NCI-H2196 (cell line): ENCODE data around the gene BIRC6.
"Not testable (repeated sequence)": the region's sequence is repeated elsewhere in the genome, so short reads cannot be mapped to it uniquely, and the experiment has no call there.

Source experiments
- DNase-seq: peaks from one replicate; lab custom pipeline; 2025; ENCODE audit not compliant: unreplicated experiment; lab: John Stamatoyannopoulos, UW

BIRC6 gene

DNA sequence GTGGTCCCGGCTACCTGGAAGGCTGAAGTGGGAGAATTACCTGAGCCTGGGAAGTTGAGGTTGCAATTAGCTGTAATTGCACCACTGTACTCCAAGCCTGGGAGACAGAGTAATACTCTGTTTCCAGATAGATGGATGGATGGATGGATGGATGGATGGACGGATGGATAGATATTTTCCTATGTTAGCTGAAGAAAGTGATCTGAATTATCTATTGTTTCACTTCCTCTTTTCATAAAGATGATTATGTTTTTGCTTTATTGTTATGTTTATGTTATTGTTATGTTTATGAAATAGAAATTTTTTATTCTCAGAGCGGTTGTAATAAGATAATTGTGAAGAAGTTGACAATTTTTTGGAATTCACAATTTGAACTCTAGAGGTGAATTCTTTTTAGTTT, 237.8 kb downstream of the BIRC6 start:
- no peak for DNase-seq

DNA sequence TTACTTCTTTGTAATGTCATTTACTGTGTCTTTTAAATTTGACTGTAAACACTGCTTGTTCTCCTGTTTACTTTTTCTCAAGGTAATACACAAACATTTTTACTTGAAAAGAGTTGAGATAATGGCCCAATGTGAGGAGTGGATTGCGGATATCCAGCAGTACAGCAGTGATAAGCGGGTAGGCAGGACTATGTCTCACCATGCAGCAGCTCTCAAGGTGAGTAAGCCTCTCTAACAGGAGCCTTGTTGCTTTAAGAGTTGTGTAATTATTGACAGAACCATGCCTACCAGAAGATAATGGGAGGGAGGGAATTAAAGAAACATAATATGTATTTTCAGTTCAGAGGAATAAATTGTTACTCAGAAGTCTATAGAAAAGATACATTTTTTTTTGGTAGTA, 254.5 kb downstream of the BIRC6 start:
- no peak for DNase-seq

DNA sequence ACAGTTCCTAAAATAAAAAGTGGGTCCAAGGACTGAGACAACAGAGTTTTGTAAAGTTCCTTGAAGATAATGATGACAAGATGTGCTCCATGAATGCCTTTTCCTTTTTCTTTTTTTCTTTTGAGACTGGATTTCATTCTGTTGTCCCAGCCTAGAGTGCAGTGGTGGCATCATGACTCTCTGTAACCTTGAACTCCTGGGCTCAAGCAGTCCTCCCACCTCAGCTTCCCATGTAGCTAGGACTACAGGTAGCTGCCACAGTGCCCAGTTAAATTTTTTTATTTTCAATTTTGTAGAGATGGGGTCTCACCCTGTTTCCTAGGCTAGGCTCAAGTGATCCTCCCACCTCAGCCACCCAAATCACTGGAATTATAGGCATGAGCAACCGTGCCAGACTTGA, 254.9 kb downstream of the BIRC6 start:
- no peak for DNase-seq

DNA sequence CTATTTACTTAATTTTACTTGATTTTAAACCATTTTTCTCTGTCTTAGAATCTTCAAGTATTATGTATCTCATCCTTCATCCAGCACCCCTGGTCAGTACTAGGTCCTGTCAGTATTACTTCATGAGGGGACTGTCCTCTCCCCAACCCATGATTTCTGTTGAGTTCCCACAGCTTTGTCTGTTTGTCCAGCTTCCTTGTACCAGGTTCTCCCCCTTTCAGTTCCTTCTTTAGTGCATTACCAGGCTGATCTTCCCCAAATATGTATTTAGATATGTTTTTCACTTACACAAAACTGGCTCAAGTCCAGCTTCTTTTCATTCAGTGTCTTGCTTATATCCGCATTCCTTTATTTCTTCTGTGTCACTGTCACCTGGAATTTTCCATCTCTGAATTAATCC, 257.3 kb downstream of the BIRC6 start:
- no peak for DNase-seq

DNA sequence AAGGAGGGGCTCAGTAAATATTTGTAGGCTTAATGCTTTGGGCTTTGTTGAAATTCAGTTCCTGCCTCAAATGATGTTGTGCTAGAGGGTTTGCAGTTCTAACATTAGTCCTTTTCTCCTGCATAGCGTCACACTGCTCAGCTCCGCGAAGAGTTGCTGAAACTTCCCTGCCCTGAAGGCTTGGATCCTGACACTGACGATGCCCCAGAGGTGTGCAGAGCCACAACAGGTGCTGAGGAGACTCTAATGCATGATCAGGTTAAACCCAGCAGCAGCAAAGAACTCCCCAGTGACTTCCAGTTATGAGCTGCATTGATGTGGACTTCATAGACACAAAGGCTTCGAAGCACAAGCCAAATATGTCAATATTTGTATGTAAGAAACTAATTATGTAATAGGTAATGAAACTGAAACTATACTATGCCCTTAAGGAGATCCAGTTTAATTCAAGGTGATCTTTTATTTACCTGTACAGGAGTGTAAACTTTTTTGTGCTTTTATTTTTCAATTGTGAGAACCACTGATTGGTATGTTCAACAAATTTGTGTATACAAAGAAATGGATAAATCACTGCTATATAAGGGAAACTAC, 260.9 kb downstream of the BIRC6 start:
- DNase-seq, result no peak

DNA sequence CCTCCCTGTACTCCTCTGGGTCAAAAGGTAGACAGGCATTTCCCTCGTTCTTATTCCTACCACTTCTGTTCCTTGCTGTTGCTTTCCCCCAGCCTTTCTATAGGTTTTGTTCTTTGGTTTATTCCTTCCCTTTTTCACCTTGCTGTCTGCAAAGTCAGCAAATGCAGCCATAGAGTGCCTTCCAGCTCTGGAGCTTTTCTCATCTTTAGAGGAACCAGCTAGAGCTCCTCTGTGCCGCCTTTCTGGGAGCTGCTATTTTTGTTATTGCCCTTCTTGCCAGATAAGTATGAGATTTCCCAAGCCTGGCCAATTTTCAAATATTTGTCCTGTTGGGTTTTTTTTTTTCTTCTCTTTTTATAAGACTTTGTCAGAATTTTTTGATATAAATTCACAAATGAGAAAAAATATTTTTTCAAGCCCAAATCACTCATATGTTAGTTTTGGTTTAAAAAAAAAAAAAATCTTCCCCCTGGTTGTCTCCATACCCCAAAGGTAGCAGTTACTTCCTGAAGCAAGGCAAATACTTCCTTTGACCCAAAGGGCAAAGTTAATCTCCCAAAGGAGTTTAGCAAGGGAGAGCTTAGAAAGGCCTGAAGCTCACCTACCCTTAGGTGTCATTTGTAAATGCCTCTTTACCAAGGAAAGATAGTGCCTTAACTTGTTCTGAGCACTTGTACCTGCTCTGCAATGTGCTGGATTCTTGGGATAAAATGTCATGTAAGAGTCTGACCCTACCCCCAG, 265.9 kb downstream of the BIRC6 start:
- DNase-seq, result no peak

DNA sequence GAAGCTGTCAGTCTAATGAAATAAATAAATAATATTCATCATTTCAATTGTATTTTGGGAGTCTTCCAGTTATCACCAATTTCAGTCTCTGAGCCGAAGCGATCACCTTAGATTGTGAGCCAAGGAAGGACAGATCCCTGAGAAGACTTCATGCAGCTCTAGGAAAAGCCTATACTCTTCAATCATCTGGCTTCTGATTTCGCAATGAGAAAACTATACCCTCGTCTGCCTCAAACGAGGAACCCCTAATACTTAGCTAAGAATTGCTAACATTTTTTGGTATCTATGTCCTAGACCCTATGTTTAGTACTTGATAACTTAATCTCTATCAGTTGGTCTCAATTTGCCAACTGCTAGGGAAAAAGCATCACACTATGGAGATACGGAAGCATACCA, 266.5 kb downstream of the BIRC6 start:
- DNase-seq, result no peak

DNA sequence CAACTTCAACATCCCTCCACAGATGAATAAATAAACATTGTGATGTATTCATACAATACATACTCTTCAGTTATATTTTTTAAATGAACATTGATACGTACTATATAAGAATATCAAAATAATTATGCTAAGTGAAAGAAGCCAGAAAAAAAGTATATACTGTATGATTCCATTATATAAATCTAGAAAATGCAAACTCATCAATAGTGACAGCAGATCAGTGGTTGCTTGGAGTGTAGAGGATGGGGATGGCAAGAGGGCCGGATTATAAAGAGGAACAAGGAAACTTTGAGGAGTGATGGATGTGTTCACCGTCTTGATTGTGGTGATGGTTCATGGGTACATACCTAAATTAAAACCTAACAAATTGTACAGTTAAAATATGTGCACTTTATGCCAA, 268.0 kb downstream of the BIRC6 start:
- no peak for DNase-seq

DNA sequence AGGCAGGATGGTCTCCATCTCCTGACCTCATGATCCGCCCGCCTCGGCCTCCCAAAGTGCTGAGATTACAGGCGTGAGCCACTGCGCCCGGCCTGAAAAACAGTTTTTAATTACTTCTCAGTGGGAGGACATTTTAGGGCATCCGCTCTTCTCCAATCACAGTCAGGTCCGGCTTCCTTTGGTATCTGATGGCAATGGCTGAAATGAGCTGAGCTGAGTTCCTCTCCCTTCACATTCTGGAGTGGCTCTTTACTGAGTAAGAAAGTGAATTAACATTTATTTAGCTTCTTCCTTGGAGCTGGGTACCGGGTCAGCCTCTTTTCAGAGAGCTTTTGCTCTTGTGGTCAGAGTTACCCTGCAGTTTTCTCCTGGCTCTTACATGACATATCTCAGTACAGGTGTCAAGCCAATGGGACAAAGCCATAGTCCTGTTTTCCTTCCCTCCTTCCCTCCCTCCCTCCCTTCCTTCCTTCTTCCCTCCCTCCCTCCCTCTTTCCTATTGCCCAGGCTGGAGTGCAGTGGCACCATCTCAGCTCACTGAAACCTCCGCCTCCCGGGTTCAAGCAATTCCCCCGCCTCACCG, 269.9 kb downstream of the BIRC6 start:
- DNase-seq, result no peak

DNA sequence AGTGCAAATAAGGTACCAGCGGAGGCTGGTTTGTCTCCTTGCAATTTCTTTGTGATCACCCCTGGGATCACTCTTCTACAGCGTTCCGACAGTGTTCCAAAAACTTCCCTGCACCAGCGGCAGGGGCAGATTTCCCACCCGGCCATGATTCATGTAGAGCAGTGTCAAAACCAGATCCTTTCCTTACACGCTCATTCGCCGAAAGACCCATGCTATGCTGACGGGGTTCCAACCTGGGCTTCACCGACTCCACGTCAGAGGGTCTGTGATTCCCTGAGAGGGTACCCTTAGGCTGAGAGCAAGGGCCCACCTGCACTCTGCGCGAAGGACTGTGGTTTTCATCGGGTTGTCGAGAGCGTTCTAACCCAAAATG, 270.6 kb downstream of the BIRC6 start:
- no peak for DNase-seq

DNA sequence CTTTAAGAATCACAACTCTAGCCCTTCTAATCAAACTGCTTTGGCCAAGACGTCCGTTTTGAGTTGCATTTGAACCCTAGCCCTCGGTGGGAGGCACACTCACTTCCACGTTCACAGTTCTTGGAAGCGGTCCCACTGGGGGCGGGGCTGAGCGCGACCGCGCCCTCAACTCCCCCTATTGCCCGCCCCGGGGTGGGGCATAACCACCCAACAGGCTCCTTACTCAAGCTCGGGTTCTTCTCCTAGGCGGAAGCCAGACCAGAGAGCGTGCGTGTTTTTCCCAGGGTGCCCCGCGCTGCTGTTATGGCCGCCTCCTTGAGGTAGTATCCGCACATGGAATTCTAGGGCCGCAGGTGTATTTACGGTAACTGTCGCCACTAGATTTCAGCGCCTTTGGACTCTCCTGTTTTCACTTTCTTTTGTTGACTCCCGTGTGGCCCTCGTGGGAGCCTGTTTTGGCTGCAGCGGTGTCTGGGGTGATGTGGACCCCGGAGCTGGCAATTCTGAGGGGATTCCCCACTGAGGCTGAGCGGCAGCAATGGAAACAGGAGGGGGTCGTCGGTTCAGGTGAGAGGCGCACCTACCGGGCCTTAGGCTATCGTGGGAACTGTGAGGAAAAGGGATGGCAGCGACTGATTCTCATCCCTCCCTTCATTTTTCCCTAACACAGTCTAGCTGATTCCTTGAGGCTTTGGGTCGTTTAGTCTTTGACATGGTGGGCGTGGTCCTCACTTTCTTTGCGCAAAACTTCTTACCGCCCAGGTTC, 271.2 kb downstream of the BIRC6 start, which contains the start of gene TTC27:
TTC27 (plus strand) TSS at position 237 of the 766 bp plus-strand sequence; CDS start at position 480, 243 bp downstream.
- peak; percentile 93 for DNase-seq

DNA sequence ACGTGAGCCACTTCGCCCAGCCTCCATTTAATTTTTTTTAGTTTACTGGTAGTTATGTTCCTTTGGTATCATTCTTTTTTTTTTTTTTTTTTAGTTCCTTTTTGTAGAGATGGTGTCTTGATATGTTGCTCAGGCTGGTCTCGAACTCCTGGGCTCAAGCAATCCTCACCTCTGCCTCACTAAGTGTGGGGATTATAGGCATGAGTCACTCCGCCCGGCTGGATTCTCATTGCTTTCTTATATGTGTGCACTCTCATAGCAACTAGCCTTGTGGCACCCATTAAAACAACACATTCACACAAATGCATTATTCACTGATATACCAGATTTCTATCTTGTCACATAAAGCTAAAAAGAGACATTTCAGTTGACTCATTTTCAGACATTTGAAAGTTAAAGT, 275.3 kb downstream of the BIRC6 start:
- DNase-seq, result no peak

DNA sequence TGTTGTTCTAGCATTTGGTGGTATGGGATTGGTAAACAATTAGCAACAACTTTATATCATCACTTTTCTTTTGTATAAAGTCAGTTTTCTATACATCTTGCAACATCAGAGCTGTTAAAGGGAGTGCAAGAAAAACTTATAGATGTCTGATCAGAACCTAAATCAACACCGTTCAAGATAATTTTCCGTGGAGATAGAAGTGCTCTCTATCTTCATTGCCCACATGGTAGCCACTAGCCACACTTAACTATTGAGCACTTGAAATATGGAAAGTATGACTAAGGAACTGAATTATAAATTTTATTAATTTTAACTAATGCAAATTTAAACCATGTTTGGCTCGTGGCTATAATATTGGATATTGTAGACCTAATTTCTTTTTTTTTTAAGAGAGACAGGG, 276.2 kb downstream of the BIRC6 start:
- no peak for DNase-seq

DNA sequence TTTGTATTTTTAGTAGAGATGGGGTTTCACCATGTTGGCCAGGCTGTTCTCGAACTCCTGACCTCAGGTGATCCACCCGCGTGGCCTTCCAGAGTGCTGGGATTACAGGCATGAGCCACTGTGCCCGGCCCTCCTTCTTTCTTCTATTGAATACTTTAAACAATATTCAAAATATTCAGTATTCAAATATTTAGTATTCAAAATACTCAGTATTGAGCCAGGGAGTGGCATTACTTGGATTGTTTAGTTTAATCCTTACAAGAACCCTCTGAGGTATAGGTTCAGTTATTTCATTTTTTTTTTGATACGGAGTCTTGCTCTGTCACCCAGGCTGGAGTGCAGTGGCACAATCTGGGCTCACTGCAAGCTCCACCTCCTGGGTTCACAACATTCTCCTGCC, 281.7 kb downstream of the BIRC6 start:
- not testable (repeated sequence) for DNase-seq

DNA sequence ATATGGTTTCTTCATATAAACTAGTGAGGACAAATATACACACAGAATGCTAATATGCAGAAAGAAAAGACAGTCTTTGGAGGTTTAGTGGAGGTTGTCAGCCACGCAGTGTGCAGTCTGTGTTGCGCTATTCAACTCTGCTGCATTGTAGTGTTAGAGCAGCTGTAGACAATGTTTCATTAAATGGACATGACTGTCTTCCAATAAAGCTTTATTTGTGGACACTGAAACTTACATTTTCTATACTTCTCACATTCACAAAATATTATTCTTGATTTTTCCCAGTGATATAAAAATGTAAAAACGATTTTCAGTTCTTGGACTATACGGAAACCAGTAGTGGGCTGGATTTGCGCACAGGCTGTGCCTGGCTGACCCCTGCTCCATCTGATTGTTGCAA, 284.4 kb downstream of the BIRC6 start:
- DNase-seq, result no peak

DNA sequence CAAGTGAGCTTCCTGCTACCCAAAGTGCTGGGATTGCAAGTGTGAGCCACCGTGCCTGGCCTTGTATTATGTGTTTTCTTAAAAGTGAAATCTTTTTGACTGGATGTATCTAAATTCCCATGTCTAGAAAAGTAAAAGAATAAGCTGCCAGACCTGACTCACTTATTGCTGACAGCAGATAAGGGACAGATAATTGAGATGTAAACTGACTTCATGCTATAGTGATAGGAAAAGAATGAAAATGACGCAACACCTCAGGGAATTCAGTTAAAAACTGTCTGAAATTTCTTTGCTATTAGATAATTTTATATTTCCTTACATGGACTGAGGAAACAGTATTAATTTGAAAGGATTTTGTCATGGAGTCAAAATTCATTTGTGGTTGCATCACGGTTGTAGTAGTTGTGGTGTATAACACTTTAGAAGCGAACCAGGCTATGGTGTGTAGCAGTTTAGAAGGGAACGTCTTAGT, 290.4 kb downstream of the BIRC6 start:
- DNase-seq, result no peak

DNA sequence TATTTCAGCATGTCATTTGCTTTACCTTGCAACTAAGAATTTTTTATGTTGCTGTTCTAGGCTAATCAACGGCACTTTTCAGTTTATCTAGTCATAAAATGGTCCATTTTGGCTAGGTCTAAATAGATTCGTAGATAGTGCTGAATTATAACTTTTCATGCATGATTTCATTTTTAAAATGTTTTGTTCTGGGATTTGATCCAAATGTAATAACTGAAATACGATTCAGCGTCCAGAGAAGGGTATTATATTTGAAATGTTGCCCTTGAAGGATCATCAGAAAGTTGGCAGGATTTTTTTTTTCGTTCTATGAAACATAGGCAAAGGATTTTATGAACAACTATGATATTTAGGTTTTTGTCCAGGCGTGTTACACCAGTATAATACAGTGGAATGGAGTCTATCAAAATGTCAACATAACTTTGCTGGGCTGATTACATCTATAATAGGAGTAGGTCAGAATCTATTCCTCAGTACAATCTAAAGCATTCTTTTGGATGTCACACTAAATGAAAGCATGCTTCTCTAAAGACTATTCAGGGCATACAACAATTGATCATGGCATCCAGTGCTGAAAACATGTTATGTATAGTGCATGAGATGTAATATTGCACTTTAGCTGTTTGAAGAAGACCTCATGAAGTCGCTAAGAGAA, 295.9 kb downstream of the BIRC6 start:
- peak; percentile 68 for DNase-seq

DNA sequence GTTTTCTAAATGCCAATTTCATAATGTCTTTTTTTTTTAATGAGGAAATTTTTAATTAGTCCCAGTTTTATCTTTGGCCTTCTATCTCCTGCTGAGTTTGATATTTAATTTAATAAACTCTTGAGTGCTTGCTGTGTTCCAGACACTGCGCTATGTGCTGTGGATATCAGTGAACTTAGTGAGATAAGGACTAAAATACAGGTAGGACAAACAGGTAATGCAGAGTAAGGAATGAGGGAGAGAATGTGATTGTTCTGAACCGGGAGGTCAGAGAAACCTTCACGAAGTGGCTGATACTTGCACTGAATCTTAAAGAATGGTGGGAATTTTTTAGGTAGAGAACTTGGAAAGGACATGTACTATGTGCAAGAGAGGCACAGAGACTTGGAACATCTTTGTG, 299.2 kb downstream of the BIRC6 start:
- DNase-seq, result no peak

DNA sequence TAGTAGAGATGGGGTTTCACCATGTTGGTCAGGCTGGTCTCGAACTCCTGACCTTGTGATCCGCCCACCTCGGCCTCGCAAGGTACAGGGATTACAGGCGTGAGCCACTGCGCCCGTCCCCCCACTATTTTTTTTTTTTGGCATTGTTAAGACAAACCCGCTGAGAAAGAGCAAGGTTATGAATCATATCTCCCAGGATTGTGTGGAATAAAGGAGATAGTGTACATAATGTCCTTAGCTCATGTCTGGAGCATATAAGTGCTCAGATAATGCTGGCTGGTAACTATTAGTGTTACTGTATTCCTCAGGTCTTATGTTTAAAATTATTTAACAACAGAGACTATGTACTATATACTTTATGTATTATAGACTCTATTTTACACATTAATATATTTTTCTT, 307.0 kb downstream of the BIRC6 start:
- no peak for DNase-seq

DNA sequence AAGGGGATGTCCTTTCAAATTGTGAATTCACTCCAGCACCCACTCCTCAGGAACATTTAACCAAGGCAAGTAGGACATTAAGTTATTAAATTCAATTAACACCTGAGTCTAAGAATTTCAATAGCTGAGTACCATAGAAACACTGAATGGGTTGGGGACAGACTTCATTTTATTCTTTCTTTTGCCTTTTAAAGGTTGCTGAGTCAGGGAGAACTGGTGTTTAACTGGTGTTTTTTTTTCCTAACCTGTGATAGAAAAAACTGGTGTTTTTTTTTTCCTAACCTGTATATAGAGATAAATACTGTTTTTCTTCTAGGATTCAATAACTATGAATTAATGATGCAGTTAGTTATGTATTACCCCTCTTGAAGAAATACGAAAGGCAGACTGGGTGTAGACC, 309.9 kb downstream of the BIRC6 start:
- no peak for DNase-seq

DNA sequence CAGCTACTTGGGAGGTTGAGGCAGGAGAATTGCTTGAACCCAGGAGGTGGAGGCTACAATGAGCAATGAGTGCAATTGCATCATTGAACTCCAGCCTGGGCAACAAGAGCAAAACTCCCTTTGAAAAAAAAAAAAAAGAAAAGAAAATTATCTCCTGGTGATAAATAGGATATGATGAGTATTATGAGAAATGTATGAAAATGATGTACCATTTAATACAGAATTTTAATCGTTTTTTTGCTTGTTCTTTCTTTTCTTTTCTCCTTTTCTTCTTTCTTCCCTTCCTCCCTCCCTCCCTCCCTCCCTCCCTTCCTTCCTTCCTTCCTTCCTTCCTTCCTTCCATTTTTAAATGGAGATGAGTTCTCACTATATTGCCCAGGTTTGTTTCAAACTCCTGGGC, 311.4 kb downstream of the BIRC6 start:
- DNase-seq, result no peak
